HG02840 (cell line): Measurements from ENCODE around the gene DCLRE1A.

Experiments
- ATAC-seq: cut with Tn5 transposase; IDR thresholded peaks from one replicate; pipeline ENCODE4 v1.9.1; 2021; ENCODE audit warnings: mild to moderate bottlenecking, moderate library complexity, moderate number of reproducible peaks; ENCODE audit not compliant: unreplicated experiment, low FRiP score

The DCLRE1A gene

GRCh38 chr10:113854013-113854760 lies at the start of gene DCLRE1A, which contains the start of gene NHLRC2:
Gene DCLRE1A, minus strand, starts transcription at chr10:113854082. Its CDS starts 900 bp downstream, at chr10:113853182.
Gene NHLRC2, plus strand, starts transcription at chr10:113854661. Its CDS starts 212 bp downstream, at chr10:113854873.
- ATAC-seq = peak; percentile 43

GRCh38 chr10:113899952-113900598 lies 46.2 kb upstream of the DCLRE1A start:
- no peak for ATAC-seq

- ATAC-seq = no peak
Measured at GRCh38 chr10:113897693-113898618, 44.1 kb upstream of the DCLRE1A start.

GRCh38 chr10:113895018-113895417 lies 41.1 kb upstream of the DCLRE1A start:
- no peak for ATAC-seq

- no peak for ATAC-seq
Measured at GRCh38 chr10:113894581-113894980, 40.7 kb upstream of the DCLRE1A start.

GRCh38 chr10:113893570-113893969 lies 39.7 kb upstream of the DCLRE1A start:
- no peak for ATAC-seq

GRCh38 chr10:113891476-113891875 lies 37.6 kb upstream of the DCLRE1A start:
- no peak for ATAC-seq

GRCh38 chr10:113890769-113891168 lies 36.9 kb upstream of the DCLRE1A start:
- no peak for ATAC-seq

- no peak for ATAC-seq
Measured at GRCh38 chr10:113889911-113890310, 36.0 kb upstream of the DCLRE1A start.

- ATAC-seq = no peak
Measured at GRCh38 chr10:113882240-113882639, 28.4 kb upstream of the DCLRE1A start.

- no peak for ATAC-seq
Measured at GRCh38 chr10:113880236-113880635, 26.4 kb upstream of the DCLRE1A start.

GRCh38 chr10:113879691-113880090 lies 25.8 kb upstream of the DCLRE1A start:
- no peak for ATAC-seq

GRCh38 chr10:113876461-113876860 lies 22.6 kb upstream of the DCLRE1A start:
- ATAC-seq = no peak

GRCh38 chr10:113875212-113875611 lies 21.3 kb upstream of the DCLRE1A start:
- ATAC-seq = no peak

- no peak for ATAC-seq
Measured at GRCh38 chr10:113872139-113873030, 18.5 kb upstream of the DCLRE1A start.

GRCh38 chr10:113869789-113870188 lies 15.9 kb upstream of the DCLRE1A start:
- no peak for ATAC-seq

GRCh38 chr10:113867904-113868303 lies 14.0 kb upstream of the DCLRE1A start:
- ATAC-seq = no peak

GRCh38 chr10:113866551-113867394 lies 12.9 kb upstream of the DCLRE1A start:
- no peak for ATAC-seq

- ATAC-seq = no peak
Measured at GRCh38 chr10:113865901-113866300, 12.0 kb upstream of the DCLRE1A start.
